ENCODE measurements around the gene TBC1D25.
"Not testable (repeated sequence)": the region's sequence is repeated elsewhere in the genome, so short reads cannot be mapped to it uniquely, and the experiment has no call there.

TBC1D25 gene

DNA sequence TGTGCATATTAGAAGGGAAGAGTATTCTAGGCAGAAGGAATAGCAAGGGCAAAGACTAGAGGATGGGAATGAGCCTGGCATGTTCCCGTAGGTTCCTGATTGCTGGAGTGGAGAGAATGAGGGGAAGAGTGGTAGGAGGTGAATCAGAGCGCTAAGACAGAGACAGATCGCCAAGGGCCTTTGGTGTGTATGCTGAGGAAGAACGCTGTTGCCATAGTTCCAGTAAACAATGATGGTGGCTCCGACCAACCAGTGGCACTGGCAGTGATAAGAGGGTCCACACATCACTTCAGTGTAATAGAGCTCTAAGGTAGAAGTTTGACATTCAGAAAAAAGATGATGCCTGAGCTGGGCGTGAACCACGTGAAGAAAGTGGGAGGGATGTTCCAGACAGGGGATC is 966 bp downstream of the TBC1D25 start:
- TF ChIP-seq, protein P1, sequence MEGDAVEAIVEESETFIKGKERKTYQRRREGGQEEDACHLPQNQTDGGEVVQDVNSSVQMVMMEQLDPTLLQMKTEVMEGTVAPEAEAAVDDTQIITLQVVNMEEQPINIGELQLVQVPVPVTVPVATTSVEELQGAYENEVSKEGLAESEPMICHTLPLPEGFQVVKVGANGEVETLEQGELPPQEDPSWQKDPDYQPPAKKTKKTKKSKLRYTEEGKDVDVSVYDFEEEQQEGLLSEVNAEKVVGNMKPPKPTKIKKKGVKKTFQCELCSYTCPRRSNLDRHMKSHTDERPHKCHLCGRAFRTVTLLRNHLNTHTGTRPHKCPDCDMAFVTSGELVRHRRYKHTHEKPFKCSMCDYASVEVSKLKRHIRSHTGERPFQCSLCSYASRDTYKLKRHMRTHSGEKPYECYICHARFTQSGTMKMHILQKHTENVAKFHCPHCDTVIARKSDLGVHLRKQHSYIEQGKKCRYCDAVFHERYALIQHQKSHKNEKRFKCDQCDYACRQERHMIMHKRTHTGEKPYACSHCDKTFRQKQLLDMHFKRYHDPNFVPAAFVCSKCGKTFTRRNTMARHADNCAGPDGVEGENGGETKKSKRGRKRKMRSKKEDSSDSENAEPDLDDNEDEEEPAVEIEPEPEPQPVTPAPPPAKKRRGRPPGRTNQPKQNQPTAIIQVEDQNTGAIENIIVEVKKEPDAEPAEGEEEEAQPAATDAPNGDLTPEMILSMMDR (IDR thresholded peaks at IDR 0.05; ENCODE audit: low read depth, low read length), result no peak
- Histone ChIP-seq H3K36me3 (no peaks in the 10 kb centered on the region), H3K27me3 (no peaks in the 10 kb centered on the region), H3K4me1 (no peaks in the 10 kb centered on the region), H3K9me3 (no peaks in the 10 kb centered on the region), H3K4me3 (ENCODE audit: low read depth, low read length) (peak overlapping the region; percentile 66)
- no peak for DNase-seq

DNA sequence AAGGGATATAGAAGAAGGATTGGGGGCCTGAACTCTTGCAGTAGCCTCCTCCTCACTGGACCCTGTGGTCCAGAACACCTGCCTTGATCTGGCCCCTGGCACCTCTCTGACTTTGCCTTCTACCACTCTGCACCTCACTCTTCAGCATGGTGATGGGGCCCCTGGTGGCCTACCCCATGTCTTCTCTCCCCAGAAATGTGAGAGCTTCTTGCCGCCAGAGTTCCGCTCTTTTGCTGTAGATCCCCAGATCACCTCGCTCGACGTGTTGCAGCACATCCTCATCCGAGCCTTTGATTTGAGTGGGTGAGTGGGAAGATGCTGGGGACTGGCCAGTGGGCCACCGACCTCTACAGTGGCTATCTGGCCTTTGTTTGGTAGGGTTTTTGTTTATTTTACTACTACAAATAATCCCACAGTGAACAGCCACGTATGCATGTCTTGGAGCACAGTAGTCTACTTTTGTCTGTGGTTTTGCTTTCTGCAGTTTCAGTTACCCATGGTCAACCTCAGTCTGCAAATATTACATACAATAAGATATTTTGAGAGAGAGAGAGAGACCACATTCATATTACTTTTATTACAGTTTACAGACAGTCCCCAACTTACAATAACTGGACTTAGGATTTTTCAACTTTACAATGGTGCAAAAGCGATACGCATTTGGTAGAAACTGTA is 1.8 kb downstream of the TBC1D25 start:
- H3K4me1 ChIP-seq, result no peaks in the 10 kb centered on the region

DNA sequence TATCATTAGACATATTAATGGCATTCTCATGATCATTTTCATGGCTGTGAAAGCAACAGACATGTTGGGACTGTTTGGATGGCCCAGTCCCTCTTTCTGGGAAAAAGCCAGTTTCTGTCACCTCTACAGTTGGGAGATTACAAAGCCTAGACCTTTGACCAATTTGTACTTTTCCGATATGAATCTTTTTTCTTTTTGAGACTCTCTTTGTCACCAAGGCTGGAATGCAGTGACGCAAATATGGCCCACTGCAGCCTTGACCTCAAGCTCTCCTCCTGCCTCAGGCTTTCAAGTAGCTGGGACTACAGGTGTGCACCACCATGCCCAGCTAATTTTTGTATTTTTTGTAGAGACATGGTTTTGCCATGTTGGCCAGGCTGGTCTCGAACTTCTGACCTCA is 9.4 kb downstream of the TBC1D25 start:
- no peaks in the 10 kb centered on the region for H3K36me3 ChIP-seq
- H3K4me1 ChIP-seq, result no peaks in the 10 kb centered on the region
- H3K4me3 ChIP-seq (ENCODE audit: low read depth, low read length), result no peak overlapping the region
- no peaks in the 10 kb centered on the region for H3K27me3 ChIP-seq
- no peak for DNase-seq
- H3K9me3 ChIP-seq, result no peaks in the 10 kb centered on the region
- TF ChIP-seq, protein P1 (IDR thresholded peaks at IDR 0.05; ENCODE audit: low read depth, low read length), result no peak

More for the DNA sequence above, 1.8 kb downstream of the TBC1D25 start:
- H3K9me3 ChIP-seq, result no peaks in the 10 kb centered on the region
- H3K4me3 ChIP-seq (ENCODE audit: low read depth, low read length), result no peak overlapping the region
- H3K36me3 ChIP-seq, result no peaks in the 10 kb centered on the region
- TF ChIP-seq, protein P1 (IDR thresholded peaks at IDR 0.05; ENCODE audit: low read depth, low read length), result no peak
- no peak for DNase-seq
- H3K27me3 ChIP-seq, result no peaks in the 10 kb centered on the region

DNA sequence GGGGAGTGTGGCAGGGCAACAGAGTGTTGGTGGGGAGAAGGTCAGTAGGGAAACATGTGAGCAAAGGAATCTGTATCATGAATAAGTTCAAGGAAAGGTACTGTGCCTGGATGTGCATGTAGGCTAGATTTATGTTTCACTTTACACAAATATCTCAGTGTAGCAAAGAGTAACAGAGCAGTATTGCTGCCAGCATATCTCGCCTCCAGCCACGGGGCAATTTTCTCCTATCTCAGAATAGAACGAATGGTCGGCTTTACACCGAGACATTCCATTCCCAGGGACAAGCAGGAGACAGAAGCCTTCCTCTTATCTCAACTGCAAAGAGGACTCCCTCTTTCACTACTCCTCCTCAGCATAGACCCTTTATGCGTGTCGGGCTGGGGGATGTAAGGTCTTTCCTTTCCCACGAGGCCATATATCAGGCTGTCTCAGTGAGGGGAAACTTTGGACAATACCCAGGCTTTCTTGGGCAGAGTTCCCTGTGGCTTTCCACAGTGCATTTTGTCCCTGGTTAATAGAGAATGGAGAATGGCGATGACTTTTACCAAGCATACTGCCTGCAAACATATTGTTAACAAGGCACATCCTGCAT is 16.3 kb downstream of the TBC1D25 start:
- not testable (repeated sequence) for DNase-seq; H3K4me1 ChIP-seq; H3K9me3 ChIP-seq; H3K36me3 ChIP-seq; H3K27me3 ChIP-seq; H3K4me3 ChIP-seq (ENCODE audit: low read depth, low read length)

DNA sequence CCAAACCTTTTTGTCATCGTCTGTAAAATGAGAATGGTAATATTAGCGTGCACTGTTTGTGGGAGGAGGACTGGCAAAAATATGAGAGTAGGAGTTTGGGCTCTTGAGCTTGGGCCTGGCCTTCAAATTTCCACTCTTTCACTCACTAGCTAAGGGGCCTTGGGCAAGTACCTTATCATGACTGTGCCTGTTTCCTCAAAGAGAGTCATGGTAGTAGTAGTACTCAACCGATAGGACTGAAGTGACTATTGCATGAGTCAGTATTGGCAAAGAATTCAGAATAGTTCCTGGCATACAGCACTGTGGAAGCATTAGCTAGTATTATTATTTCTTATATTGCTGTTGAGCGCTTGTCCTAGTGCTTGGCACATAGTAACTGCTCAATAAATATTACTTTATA is 18.8 kb downstream of the TBC1D25 start:
- H3K36me3 ChIP-seq, result peaks cover 4% of the 10 kb centered on the region; the same call in 1 of the 2 replicates
- DNase-seq, result no peak
- H3K4me3 ChIP-seq (ENCODE audit: low read depth, low read length), result no peak overlapping the region
- TF ChIP-seq, protein P1 (IDR thresholded peaks at IDR 0.05; ENCODE audit: low read depth, low read length), result no peak
- H3K4me1 ChIP-seq, result no peaks in the 10 kb centered on the region
- no peaks in the 10 kb centered on the region for H3K27me3 ChIP-seq
- H3K9me3 ChIP-seq, result no peaks in the 10 kb centered on the region

DNA sequence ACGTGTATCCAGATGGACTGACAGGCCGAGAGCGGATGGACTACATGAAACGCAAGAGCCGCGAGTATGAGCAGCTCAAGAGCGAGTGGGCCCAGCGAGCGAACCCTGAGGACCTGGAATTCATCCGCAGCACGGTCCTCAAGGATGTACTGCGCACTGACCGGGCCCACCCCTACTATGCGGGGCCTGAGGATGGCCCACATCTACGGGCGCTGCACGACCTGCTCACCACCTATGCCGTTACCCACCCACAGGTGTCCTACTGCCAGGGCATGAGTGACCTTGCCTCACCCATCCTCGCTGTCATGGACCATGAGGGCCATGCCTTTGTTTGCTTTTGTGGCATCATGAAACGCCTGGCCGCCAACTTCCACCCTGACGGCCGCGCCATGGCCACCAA is 20.1 kb downstream of the TBC1D25 start:
- Histone ChIP-seq H3K36me3 (peaks cover 4% of the 10 kb centered on the region; the same call in 1 of the 2 replicates), H3K9me3 (no peaks in the 10 kb centered on the region), H3K4me3 (ENCODE audit: low read depth, low read length) (no peak overlapping the region), H3K4me1 (no peaks in the 10 kb centered on the region), H3K27me3 (no peaks in the 10 kb centered on the region)
- no peak for DNase-seq
- TF ChIP-seq, protein P1 (IDR thresholded peaks at IDR 0.05; ENCODE audit: low read depth, low read length), result no peak

Measured in BE2C (cell line).